Upper lobe of left lung (tissue), 4 donors: ENCODE results near the gene IRGM.

Experiments
- EP300 ChIP-seq, 4 donors: sonication (generic); formaldehyde crosslinking; IDR thresholded peaks; one replicate each; pipeline ENCODE4 v1.5.1; 2017; ENCODE audit warnings: antibody characterized with exemption in 4 of 4, control low read depth in 2 of 4
- POLR2A ChIP-seq, 4 donors: fragments of 450-650 bp; IDR thresholded peaks; one replicate each; pipeline ENCODE4 v1.5.1; 2016 to 2017; ENCODE audit warnings: antibody characterized with exemption in 4 of 4, mild to moderate bottlenecking in 2 of 4
- TF ChIP-seq, protein P1 (sequence below), 6 experiments: fragments of 450-650 bp in 4 of 6; fragments of 200-600 bp in 2 of 6; sonication (generic) in 2 of 6; IDR thresholded peaks; one replicate each; pipeline ENCODE4 v1.5.1; 2016 to 2019; ENCODE audit warnings: antibody characterized with exemption in 6 of 6

DNA sequence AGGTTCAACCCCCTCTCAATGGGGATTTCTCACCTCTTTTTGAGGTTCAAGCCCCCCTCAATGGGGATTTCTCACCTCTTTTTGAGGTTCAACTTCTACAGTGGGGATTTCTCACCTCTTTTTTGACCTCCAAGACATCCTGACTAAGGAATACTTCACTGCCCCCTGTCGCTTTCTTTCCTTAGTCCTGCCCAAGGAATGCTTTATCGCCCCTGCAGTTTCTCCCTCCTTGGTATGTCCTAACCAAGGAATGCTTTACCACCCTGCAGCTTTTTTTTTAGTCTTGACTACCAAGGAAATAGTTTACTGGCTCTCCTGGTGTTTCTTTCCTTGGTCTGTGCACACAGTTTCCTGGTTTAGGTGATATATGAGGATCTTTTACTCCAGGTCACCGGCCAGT, 9.6 kb upstream of the IRGM start:
- TF ChIP-seq, protein P1, sequence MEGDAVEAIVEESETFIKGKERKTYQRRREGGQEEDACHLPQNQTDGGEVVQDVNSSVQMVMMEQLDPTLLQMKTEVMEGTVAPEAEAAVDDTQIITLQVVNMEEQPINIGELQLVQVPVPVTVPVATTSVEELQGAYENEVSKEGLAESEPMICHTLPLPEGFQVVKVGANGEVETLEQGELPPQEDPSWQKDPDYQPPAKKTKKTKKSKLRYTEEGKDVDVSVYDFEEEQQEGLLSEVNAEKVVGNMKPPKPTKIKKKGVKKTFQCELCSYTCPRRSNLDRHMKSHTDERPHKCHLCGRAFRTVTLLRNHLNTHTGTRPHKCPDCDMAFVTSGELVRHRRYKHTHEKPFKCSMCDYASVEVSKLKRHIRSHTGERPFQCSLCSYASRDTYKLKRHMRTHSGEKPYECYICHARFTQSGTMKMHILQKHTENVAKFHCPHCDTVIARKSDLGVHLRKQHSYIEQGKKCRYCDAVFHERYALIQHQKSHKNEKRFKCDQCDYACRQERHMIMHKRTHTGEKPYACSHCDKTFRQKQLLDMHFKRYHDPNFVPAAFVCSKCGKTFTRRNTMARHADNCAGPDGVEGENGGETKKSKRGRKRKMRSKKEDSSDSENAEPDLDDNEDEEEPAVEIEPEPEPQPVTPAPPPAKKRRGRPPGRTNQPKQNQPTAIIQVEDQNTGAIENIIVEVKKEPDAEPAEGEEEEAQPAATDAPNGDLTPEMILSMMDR (IDR thresholded peaks at IDR 0.05), result no peak
- TF ChIP-seq EP300 (IDR thresholded peaks at IDR 0.05) (no peak), POLR2A (IDR thresholded peaks at IDR 0.05) (no peak)
